Heart right ventricle (tissue), 16 donors: Measurements from ENCODE around the gene ZNF432. TPM values are rescaled to one million over a fixed set of nuclear protein-coding genes. Genes with fewer than 3 reads are reported as not detected.

Experiments used
- ATAC-seq, 8 donors: fragments of 200-7000 bp; cut with Tn5 transposase; one replicate each; pipeline ENCODE4 v1.9.1; 2020; ENCODE audit warnings: mild to moderate bottlenecking in 8 of 8, moderate library complexity in 8 of 8, moderate number of reproducible peaks in 1 of 8
- DNase-seq, 2 donors: peaks; one replicate each; pipeline ENCODE4 v3.0.0-alpha.2; 2020
- H3K27ac ChIP-seq, 10 donors: fragments of 200-600 bp; sonication (generic) in 2 of 10; one replicate each; pipeline versions ENCODE4 v1.5.0 to v1.8.0; 2020 to 2022; ENCODE audit warnings: mild to moderate bottlenecking in 3 of 10
- H3K27me3 ChIP-seq, 7 donors: fragments of 200-600 bp; one replicate each; pipeline ENCODE4 v1.8.0; 2021 to 2022; ENCODE audit warnings: mild to moderate bottlenecking in 2 of 7
- H3K36me3 ChIP-seq, 9 donors: fragments of 200-600 bp; sonication (generic) in 1 of 9; one replicate each; pipeline versions ENCODE4 v1.5.0 to v1.8.0; 2020 to 2022; ENCODE audit warnings: mild to moderate bottlenecking in 2 of 9
- H3K4me1 ChIP-seq, 9 donors: fragments of 200-600 bp; sonication (generic) in 1 of 9; one replicate each; pipeline versions ENCODE4 v1.5.0 to v1.8.0; 2020 to 2022; ENCODE audit warnings: mild to moderate bottlenecking in 4 of 9
- H3K4me3 ChIP-seq, 10 donors: fragments of 200-600 bp; sonication (generic) in 2 of 10; one replicate each; pipeline versions ENCODE4 v1.5.0 to v1.8.0; 2020 to 2022; ENCODE audit warnings: mild to moderate bottlenecking in 7 of 10, moderate library complexity in 2 of 10
- H3K9me3 ChIP-seq, 11 donors: fragments of 200-600 bp in 10 of 11; sonication (generic) in 2 of 11; one replicate each; pipeline versions ENCODE4 v1.5.0 to v1.8.0; 2013 to 2022; ENCODE audit warnings: mild to moderate bottlenecking in 2 of 11, control low read depth in 1 of 11, moderate library complexity in 1 of 11
- WGBS, 2 donors: extraction: QIAGEN DNeasy Blood & Tissue Kit; methylation state at CpG; one replicate each; pipeline ENCODE4 v1.1.7; 2013; ENCODE audit warnings: inconsistent platforms in 1 of 2; 5-methylcytosine and 5-hydroxymethylcytosine counted together
- intact Hi-C, 10 donors: fragments of 100-400 bp; cut with DNase I; formaldehyde crosslinking; loops; one replicate each; pipeline versions ENCODE4 v1.11.1 to v1.14.2; 2022
- polyA plus RNA-seq, 2 donors: library from polyadenylated mRNA; stranded (reverse); fragments of 200-250 nt; gene quantifications; one replicate each; pipeline ENCODE4 v1.2.3, GENCODE V29; 2013
- total RNA-seq, 10 donors: library from RNA; stranded (reverse); fragmentation: NEBNext Ultra II Directional in 3 of 10; extraction: Animal tissue kit (Norgen Biotek cat#: 25700) in 3 of 10; gene quantifications; one replicate each; pipeline versions ENCODE4 v1.2.1 to v1.2.4, GENCODE V29; 2021 to 2023
- TF ChIP-seq, protein P1 (sequence below), 9 donors: fragments of 200-600 bp; sonication (generic) in 2 of 9; IDR thresholded peaks; one replicate each; pipeline versions ENCODE4 v1.5.0 to v1.8.0; 2021 to 2022; ENCODE audit warnings: antibody characterized with exemption in 9 of 9, mild to moderate bottlenecking in 5 of 9, moderate library complexity in 1 of 9
- donor health status: Arrhythmogenic right ventricular cardiomyopathy.
- donor health status: ischemic (EF 13 %, LVEDD 7.1; RV severe dilation, severe dysfunction).
- donor health status: healthy with polysubstance abuse.
- donor health status: DM: no; HTN: yes; CAD: no.
- donor health status: DM: no; HTN: no; CAD: no.
- donor health status: ischemic (EF 25% LVEDD 6.9; RV normal size, moderate dysfunction).
- donor health status: ischemic (EF 25% LVEDD 5.7; RV mildly dilated, moderate dysfunction).
- donor health status: healthy.
- donor health status: DM: yes; HTN: yes; CAD: no.
- donor health status: Ischemic cardiomyopathy.
- donor health status: ischemic (EF 35%, LVEDD 5.7; RV mildly dilated, moderate dysfunction).
- donor health status: nonischemic (EF 11% LVEDD 7.7; RV severe dilation, severe dysfunction).
- donor health status: DM: yes; HTN: yes; CAD: no.
- donor health status: PGD.
- donor health status: ischemic (EF 29% LVEDD 5.4; RV normal size, mild dysfunction).
- donor health status: nonischemic (EF 23%, LVEDD 6.1; RV moderate dilation, normal function).

Gene ZNF432
- total and polyA plus RNA-seq, 12 donors = 3.8 to 14.4 (median 8.7) TPM

DNA sequence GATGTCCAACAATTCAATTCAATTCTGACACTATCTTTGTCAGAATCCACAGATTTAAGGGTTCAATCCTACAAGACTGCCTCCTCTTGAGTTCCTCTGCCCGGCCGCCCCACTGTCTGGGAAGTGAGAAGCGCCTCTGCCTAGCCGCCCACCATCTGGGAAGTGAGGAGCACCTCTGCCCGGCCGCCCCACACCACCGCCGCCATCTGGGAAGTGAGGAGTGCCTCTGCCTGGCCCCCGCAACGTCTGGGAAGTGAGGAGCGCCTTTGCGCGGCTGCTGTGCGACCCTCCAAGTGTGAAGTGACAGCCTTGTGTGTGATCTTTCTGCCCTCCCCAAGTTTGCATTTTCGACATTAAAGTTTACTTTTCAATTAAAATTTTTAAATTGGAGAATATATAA lies 26.4 kb downstream of the ZNF432 start:
- Histone ChIP-seq H3K9me3 (peaks cover 0 to 92% (median 15%) of the 10 kb centered on the region in 11 donors), H3K36me3 (peaks cover 0 to 90% (median 82%) of the 10 kb centered on the region in 9 donors), H3K27ac (no peak overlapping the region), H3K4me1 (peaks cover 0 to 15% (median 6%) of the 10 kb centered on the region in 9 donors), H3K27me3 (no peaks in the 10 kb centered on the region), H3K4me3 (no peak overlapping the region)
- intact Hi-C loops = no loop called here
- 97 to 98% methylated on average over 15 of the region's 15 CpGs for WGBS, 2 donors
- ATAC-seq (no peak), DNase-seq (no peak)
- TF ChIP-seq, protein P1, sequence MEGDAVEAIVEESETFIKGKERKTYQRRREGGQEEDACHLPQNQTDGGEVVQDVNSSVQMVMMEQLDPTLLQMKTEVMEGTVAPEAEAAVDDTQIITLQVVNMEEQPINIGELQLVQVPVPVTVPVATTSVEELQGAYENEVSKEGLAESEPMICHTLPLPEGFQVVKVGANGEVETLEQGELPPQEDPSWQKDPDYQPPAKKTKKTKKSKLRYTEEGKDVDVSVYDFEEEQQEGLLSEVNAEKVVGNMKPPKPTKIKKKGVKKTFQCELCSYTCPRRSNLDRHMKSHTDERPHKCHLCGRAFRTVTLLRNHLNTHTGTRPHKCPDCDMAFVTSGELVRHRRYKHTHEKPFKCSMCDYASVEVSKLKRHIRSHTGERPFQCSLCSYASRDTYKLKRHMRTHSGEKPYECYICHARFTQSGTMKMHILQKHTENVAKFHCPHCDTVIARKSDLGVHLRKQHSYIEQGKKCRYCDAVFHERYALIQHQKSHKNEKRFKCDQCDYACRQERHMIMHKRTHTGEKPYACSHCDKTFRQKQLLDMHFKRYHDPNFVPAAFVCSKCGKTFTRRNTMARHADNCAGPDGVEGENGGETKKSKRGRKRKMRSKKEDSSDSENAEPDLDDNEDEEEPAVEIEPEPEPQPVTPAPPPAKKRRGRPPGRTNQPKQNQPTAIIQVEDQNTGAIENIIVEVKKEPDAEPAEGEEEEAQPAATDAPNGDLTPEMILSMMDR (IDR thresholded peaks at IDR 0.05) = no peak

DNA sequence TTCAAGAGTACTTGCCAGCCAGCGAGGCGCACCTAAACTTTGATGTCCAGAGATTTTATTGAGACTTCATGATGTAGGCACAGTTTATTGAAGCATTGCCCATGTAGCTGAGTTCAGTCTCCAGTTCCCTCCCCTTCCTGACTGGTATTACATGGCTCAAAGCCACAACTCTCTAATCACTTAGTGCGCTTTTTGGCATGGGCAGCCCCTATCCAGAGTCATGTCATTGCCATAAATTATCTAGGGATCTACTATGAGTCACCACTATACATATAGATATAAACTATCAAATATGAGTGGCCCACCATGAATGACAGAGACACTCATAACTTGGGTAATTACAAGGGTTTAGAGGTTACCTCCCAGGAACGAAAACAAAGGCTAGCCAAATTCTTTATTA lies 28.1 kb downstream of the ZNF432 start:
- intact Hi-C loops = no loop called here
- H3K27me3 ChIP-seq = no peaks in the 10 kb centered on the region
- peaks cover 0 to 7% (median 0%) of the 10 kb centered on the region in 9 donors for H3K4me1 ChIP-seq
- TF ChIP-seq, protein P1 (IDR thresholded peaks at IDR 0.05) = no peak
- 85 to 88% methylated on average over 4 of the region's 4 CpGs for WGBS, 2 donors
- H3K9me3 ChIP-seq = peaks cover 0 to 100% (median 15%) of the 10 kb centered on the region in 11 donors
- no peak overlapping the region for H3K4me3 ChIP-seq
- no peak overlapping the region for H3K27ac ChIP-seq
- peak in 1 of 8 donors; percentile 61 for ATAC-seq
- no peak for DNase-seq
- H3K36me3 ChIP-seq = peaks cover 0 to 100% (median 97%) of the 10 kb centered on the region in 9 donors

DNA sequence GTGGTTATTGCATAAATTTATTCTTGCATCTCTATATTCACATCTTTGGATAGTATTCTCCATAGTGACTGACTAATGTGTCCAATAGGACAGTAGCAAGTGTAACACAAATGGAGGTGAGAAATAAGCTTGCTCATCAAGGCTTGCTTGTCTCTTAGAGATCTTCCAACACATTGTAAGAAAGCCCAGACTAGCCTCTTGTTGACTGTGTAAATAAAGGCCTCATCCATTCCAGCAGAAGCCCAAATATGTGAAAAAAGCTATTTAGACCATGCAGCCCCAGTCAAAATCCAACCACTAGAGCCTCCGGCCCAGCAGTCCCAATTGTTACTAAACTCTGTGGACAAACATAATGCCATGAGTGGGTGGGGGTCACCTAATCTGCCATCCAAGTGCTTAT lies 38.0 kb downstream of the ZNF432 start:
- WGBS, 2 donors = 83 to 92% methylated on average over 1 of the region's 1 CpG
- H3K4me1 ChIP-seq = peaks cover 0 to 23% (median 9%) of the 10 kb centered on the region in 9 donors
- TF ChIP-seq, protein P1 (IDR thresholded peaks at IDR 0.05) = no peak
- ATAC-seq (no peak), DNase-seq (no peak)
- no peak overlapping the region for H3K4me3 ChIP-seq
- intact Hi-C loops = no loop called here
- H3K9me3 ChIP-seq = peaks cover 0 to 68% (median 0%) of the 10 kb centered on the region in 11 donors
- peaks cover 0 to 30% (median 17%) of the 10 kb centered on the region in 9 donors for H3K36me3 ChIP-seq
- H3K27me3 ChIP-seq = no peaks in the 10 kb centered on the region
- no peak overlapping the region for H3K27ac ChIP-seq

DNA sequence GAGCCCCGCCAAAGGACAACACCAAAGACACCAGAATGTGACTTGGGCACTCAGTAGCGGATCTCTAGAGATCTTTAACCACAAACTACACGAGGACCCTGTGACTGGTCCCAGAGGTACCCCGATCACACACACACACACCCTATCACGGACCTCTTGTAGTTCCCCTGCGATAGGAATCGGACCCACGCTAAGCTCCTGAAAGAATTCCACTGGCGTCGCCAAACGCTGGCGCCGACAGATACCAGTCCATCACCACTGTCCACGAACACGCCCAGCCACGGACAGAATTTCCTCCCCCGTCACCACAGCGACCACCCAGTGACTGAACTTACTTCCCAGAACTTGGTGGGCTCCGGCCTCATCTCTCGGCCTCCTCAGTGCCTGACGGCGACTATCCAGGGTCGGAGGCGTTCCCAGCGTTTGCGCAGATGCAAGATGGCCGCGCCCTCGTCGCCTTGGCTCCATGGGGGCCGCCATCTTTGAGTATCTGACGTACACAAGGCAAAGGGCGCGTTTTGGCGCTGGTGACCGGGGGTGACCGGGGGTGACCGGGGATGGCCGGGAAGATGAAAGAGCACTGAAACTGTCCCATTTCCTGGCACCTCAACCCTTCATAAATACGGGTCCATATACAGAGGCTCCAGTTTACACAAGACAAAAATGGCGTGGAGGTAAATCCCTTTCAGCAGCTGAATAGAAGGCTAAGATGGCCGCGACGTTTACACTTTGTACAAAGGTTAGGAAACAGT lies 40.7 kb downstream of the ZNF432 start, which contains the start of gene ZNF615:
TSS of gene ZNF615 (minus strand) at position 406 of the 752 bp plus-strand sequence. CDS start 4,500 bp downstream, outside the sequence.
- Histone ChIP-seq H3K4me1 (peaks cover 0 to 23% (median 9%) of the 10 kb centered on the region in 9 donors), H3K9me3 (peaks cover 0 to 68% (median 0%) of the 10 kb centered on the region in 11 donors), H3K4me3 (peak within 1 kb of the TSS; percentile 60 to 84 (median 80)), H3K27ac (peak within 1 kb of the TSS; percentile 62 to 92 (median 88)), H3K36me3 (peaks cover 0 to 25% (median 15%) of the 10 kb centered on the region in 9 donors), H3K27me3 (no peaks in the 10 kb centered on the region)
- 0% methylated on average over 44 of the region's 44 CpGs for WGBS, 2 donors
- intact Hi-C loops = loop anchor here in 5 of 10 donors (2.0 to 5.0 kb wide), 6 partner anchors 21 to 321 kb away; partner anchors contain the start of genes ZNF432 (in 3 of the 5), ZNF613 (in 2 of the 5), ZNF614 (in 2 of the 5) and ZNF350 (in 1 of the 5)
- TF ChIP-seq, protein P1 (IDR thresholded peaks at IDR 0.05) = no peak
- ATAC-seq (peak; percentile 97 to 100 (median 100)), DNase-seq (peak; percentile 88 to 92)
